OCI-LY7 (cell line): Measurements from ENCODE around the gene DCC.

ENCODE experiments used
- CTCF ChIP-seq: fragments of 200-600 bp; sonication (generic); conservative IDR thresholded peaks from 2 replicates; pipeline ENCODE4 v1.5.1; 2014; ENCODE audit warnings: mild to moderate bottlenecking, antibody characterized with exemption, low read length, moderate library complexity, mixed read lengths
- EZH2phosphoT487 ChIP-seq: fragments of 200-600 bp; sonication (generic); IDR thresholded peaks from 2 replicates; pipeline ENCODE4 v1.6.1; 2018; ENCODE audit warnings: low read depth, borderline replicate concordance, mild to moderate bottlenecking, mixed run types, antibody characterized with exemption, low read length, moderate library complexity, mixed read lengths

- TF ChIP-seq CTCF (no peak), EZH2phosphoT487 (no peak)
Observed at GRCh38 chr18:52451851-52452250, 111.9 kb downstream of the DCC start.
